H7 (cell line): ENCODE measurements around the gene GRM7. TPM values are rescaled to one million over a fixed set of nuclear protein-coding genes. Genes with fewer than 3 reads are reported as not detected.

ENCODE experiments used
- DNase-seq: peaks from one replicate; pipeline ENCODE4 v3.0.0; 2012
- H3K27me3 ChIP-seq: 2 replicates; pipeline ENCODE4 v1.6.0; 2011; ENCODE audit warnings: mild to moderate bottlenecking, low read length; ENCODE audit not compliant: control insufficient read depth, insufficient read depth
- H3K36me3 ChIP-seq: replicated peaks from 2 replicates; pipeline ENCODE4 v1.5.1; 2011; ENCODE audit warnings: low read length; ENCODE audit not compliant: control insufficient read depth, insufficient read depth
- H3K4me3 ChIP-seq: 2 replicates; pipeline ENCODE4 v1.5.1; 2011; ENCODE audit warnings: low read depth, mild to moderate bottlenecking, control low read depth, low read length, moderate library complexity; ENCODE audit not compliant: insufficient read depth
- total RNA-seq: library from RNA; depleted of rRNA; stranded (reverse); fragments of >200 nt; shearing (Covaris generic); gene quantifications from 2 replicates; pipeline ENCODE4 v1.2.3, GENCODE V29; 2014

GRM7 gene
- total RNA-seq, 1 experiment from 2014 or later: 0.14 TPM

- no peak for DNase-seq
- Histone ChIP-seq H3K27me3 (no peaks in the 10 kb centered on the region), H3K36me3 (no peaks in the 10 kb centered on the region), H3K4me3 (no peak overlapping the region)
These were observed 927.2 kb downstream of the GRM7 start for GRCh38 chr3:7787871-7788828.

GRCh38 chr3:7788881-7789280 is 928.0 kb downstream of the GRM7 start:
- DNase-seq: peak; percentile 1
- Histone ChIP-seq H3K4me3 (no peak overlapping the region), H3K27me3 (no peaks in the 10 kb centered on the region), H3K36me3 (no peaks in the 10 kb centered on the region)

- DNase-seq: no peak
- H3K27me3 ChIP-seq: no peaks in the 10 kb centered on the region
- no peak overlapping the region for H3K4me3 ChIP-seq
- no peaks in the 10 kb centered on the region for H3K36me3 ChIP-seq
These were observed 928.4 kb downstream of the GRM7 start for GRCh38 chr3:7789324-7789723.

GRCh38 chr3:7790141-7790540 is 929.2 kb downstream of the GRM7 start:
- no peak overlapping the region for H3K4me3 ChIP-seq
- no peaks in the 10 kb centered on the region for H3K27me3 ChIP-seq
- DNase-seq: no peak
- no peaks in the 10 kb centered on the region for H3K36me3 ChIP-seq
